ENCODE measurements around the gene SPATA4. TPM values are rescaled to one million over a fixed set of nuclear protein-coding genes. Genes with fewer than 3 reads are reported as not detected.

The SPATA4 gene
- total RNA-seq, 1 donor from 2014 or later, result 0.44 TPM

DNA sequence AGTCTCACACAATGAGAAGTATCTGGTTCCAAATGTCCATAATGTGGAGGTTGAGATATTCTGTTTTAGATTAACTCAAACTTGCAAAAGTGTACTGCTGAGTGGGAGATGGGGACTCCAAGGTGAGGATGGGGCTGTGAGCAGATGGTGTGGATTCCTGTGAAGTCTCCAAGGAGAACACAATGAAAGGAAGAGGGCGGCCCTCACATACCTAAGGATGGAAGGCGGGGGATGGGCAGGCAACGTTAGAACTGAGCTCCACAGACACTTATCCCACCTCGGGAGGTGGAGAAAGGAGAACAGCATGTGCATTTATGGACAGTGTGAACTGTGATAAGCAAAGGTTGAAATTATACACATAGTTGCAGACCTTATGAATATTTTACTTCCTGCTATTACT lies 9.9 kb upstream of the SPATA4 start:
- no peak for TF ChIP-seq CTCF (conservative IDR thresholded peaks at IDR 0.05)
- no peak for DNase-seq (ENCODE audit: low read depth, low spot score)
- H3K4me1 Mint-ChIP-seq, result no peaks in the 10 kb centered on the region
- H3K9me3 Mint-ChIP-seq, result no peaks in the 10 kb centered on the region
- H3K27ac Mint-ChIP-seq (ENCODE audit: unreplicated experiment), result no peak overlapping the region
- H3K27me3 Mint-ChIP-seq (ENCODE audit: low read depth), result peaks cover 2% of the 10 kb centered on the region
- H3K4me3 Mint-ChIP-seq, result no peak overlapping the region
- H3K36me3 Mint-ChIP-seq (ENCODE audit: low read depth), result no peaks in the 10 kb centered on the region

- H3K36me3 Mint-ChIP-seq (ENCODE audit: low read depth), result no peaks in the 10 kb centered on the region
- no peak for TF ChIP-seq CTCF (conservative IDR thresholded peaks at IDR 0.05)
- H3K27me3 Mint-ChIP-seq (ENCODE audit: low read depth), result peaks cover 16% of the 10 kb centered on the region
- peaks cover 4% of the 10 kb centered on the region for H3K9me3 Mint-ChIP-seq
- DNase-seq (ENCODE audit: low read depth, low spot score), result no peak
- H3K27ac Mint-ChIP-seq (ENCODE audit: unreplicated experiment), result no peak overlapping the region
- peaks cover 11% of the 10 kb centered on the region for H3K4me1 Mint-ChIP-seq
- H3K4me3 Mint-ChIP-seq, result no peak overlapping the region
Measured at GRCh38 chr4:176198316-176198903, 3.0 kb upstream of the SPATA4 start.

DNA sequence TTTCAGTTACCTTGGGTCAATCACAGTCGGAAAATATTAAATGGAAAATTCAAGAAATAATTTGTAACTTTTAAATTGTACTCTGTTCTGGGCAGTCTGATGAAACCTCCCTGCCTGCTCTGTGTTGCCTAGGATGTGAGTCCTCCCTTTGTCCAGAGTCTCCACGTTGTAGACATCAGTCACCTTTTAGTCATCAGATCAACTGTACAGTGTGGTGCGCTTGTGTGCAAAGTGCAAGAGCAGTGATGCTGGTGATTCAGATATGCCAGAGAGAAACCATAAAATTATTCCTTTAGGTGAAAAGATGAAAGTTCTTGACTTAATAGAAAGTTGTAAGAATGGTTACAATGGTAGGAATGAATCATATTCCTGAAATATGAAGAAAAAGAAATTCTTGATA lies 1.4 kb downstream of the SPATA4 start:
- TF ChIP-seq CTCF (conservative IDR thresholded peaks at IDR 0.05), result no peak
- Mint-ChIP-seq H3K9me3 (peaks cover 4% of the 10 kb centered on the region), H3K27ac (ENCODE audit: unreplicated experiment) (no peak overlapping the region), H3K27me3 (ENCODE audit: low read depth) (peaks cover 21% of the 10 kb centered on the region), H3K36me3 (ENCODE audit: low read depth) (no peaks in the 10 kb centered on the region), H3K4me1 (peaks cover 11% of the 10 kb centered on the region), H3K4me3 (peak overlapping the region; percentile 47)
- DNase-seq (ENCODE audit: low read depth, low spot score), result no peak

DNA sequence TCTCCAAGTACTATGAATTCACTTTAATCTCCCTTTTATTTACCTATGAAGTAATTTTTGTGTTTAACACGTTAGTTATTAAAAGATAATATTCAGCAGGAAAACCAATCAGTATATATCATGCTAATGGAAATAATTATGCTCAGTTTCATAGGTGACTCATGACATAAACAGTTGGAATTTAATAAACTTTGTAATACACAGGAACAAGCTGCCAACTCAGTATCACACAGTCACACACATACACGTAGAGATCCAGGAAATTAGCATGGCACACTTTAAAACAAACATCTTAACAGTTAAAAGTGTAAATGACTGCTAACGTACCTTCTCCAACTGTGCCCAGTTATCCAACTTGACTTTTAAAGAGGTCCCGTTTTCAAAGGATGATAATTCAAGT lies 2.3 kb downstream of the SPATA4 start:
- Mint-ChIP-seq H3K27me3 (ENCODE audit: low read depth) (peaks cover 21% of the 10 kb centered on the region), H3K36me3 (ENCODE audit: low read depth) (no peaks in the 10 kb centered on the region), H3K9me3 (peaks cover 4% of the 10 kb centered on the region), H3K4me1 (peaks cover 11% of the 10 kb centered on the region), H3K27ac (ENCODE audit: unreplicated experiment) (no peak overlapping the region), H3K4me3 (no peak overlapping the region)
- DNase-seq (ENCODE audit: low read depth, low spot score), result no peak
- no peak for TF ChIP-seq CTCF (conservative IDR thresholded peaks at IDR 0.05)

DNA sequence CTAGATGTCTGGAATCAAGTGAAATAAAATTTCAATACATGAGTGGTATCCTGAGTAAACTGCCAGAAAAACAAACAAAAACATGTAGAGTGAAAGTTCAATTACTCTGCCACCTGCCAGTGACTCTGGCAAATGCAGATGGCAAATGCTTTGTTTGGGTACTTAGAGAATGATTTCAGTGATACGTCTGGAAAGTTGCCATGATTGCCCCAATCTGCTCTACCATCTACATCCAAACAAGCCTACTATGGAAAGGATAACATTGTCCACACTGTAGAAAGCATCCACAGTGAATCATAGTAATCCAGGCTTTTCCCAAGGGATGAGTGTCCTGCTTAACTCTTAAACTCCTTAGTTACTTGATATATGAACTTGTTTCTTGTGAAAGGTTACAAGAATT lies 3.4 kb downstream of the SPATA4 start:
- no peaks in the 10 kb centered on the region for H3K36me3 Mint-ChIP-seq (ENCODE audit: low read depth)
- peaks cover 4% of the 10 kb centered on the region for H3K9me3 Mint-ChIP-seq
- H3K4me1 Mint-ChIP-seq, result peaks cover 11% of the 10 kb centered on the region
- DNase-seq (ENCODE audit: low read depth, low spot score), result no peak
- H3K27ac Mint-ChIP-seq (ENCODE audit: unreplicated experiment), result no peak overlapping the region
- H3K4me3 Mint-ChIP-seq, result no peak overlapping the region
- H3K27me3 Mint-ChIP-seq (ENCODE audit: low read depth), result peaks cover 15% of the 10 kb centered on the region
- no peak for TF ChIP-seq CTCF (conservative IDR thresholded peaks at IDR 0.05)

Measured in neural crest cell (in vitro differentiated cells).